K562 (cell line): ENCODE measurements around the gene KIF1A. TPM values are rescaled to one million over a fixed set of nuclear protein-coding genes. Genes with fewer than 3 reads are reported as not detected.

Source experiments
- CCNT2 ChIP-seq: IDR thresholded peaks from 2 replicates; pipeline ENCODE4 v1.6.1; 2011; ENCODE audit warnings: borderline replicate concordance, low read depth, mild to moderate bottlenecking, moderate library complexity, mixed read lengths, low read length; ENCODE audit not compliant: insufficient read length; ENCODE audit errors: extremely low read depth
- ETS2 ChIP-seq: IDR thresholded peaks from 2 replicates; pipeline ENCODE4 v1.6.1; 2016; ENCODE audit warnings: borderline replicate concordance, missing genetic modification characterization, mild to moderate bottlenecking, moderate library complexity, missing compliant biosample characterization; ENCODE audit not compliant: poor library complexity, severe bottlenecking
- EWSR1 ChIP-seq: fragments of 450-650 bp; IDR thresholded peaks from 2 replicates; pipeline ENCODE4 v1.6.1; 2018; ENCODE audit warnings: borderline replicate concordance, mild to moderate bottlenecking, low read depth, moderate library complexity; ENCODE audit not compliant: partially characterized antibody
- HNRNPK ChIP-seq: fragments of 200-400 bp; formaldehyde crosslinking; IDR thresholded peaks from one replicate; pipeline ENCODE4 v1.6.1; 2018; ENCODE audit warnings: mild to moderate bottlenecking, low read depth, low read length; ENCODE audit not compliant: poor library complexity, severe bottlenecking
- PKNOX1 ChIP-seq: fragments of 450-650 bp; IDR thresholded peaks from 2 replicates; pipeline ENCODE4 v1.6.1; 2016
- POLR2B ChIP-seq: fragments of 450-650 bp; IDR thresholded peaks from 2 replicates; pipeline ENCODE4 v1.6.1; 2018; ENCODE audit warnings: low read depth; ENCODE audit not compliant: partially characterized antibody
- SIX5 ChIP-seq, 2 experiments: IDR thresholded peaks; 2 replicates each; pipeline ENCODE4 v1.6.1; 2011; ENCODE audit warnings: low read length in 2 of 2, borderline replicate concordance in 1 of 2, low read depth in 1 of 2, mild to moderate bottlenecking in 1 of 2, moderate library complexity in 1 of 2; ENCODE audit not compliant: insufficient read depth in 1 of 2
- TAF9B ChIP-seq: fragments of 450-650 bp; IDR thresholded peaks from 2 replicates; pipeline ENCODE4 v1.6.1; 2018; ENCODE audit warnings: mild to moderate bottlenecking; ENCODE audit not compliant: partially characterized antibody
- ZBTB8A ChIP-seq: fragments of 450-650 bp; IDR thresholded peaks from 2 replicates; pipeline ENCODE4 v1.6.1; 2018; ENCODE audit warnings: mild to moderate bottlenecking, moderate library complexity; ENCODE audit not compliant: partially characterized antibody
- polyA plus RNA-seq, 8 experiments: library from polyadenylated mRNA; depleted of rRNA in 4 of 8; stranded (reverse) in 5 of 8; unstranded in 3 of 8; fragments of >200 nt; fragmentation: Nextera tagmentation in 2 of 8; fragmentation: Illumina TruSeq in 1 of 8; extraction: Ambion mirVana in 2 of 8; extraction: Trizol in 1 of 8; gene quantifications; 2 replicates each; pipeline versions ENCODE4 v1.2.1 to v1.2.3, GENCODE V29; 2011 to 2014; ENCODE audit warnings: inconsistent platforms in 1 of 8, missing spikeins in 1 of 8
- total RNA-seq, 7 experiments: library from RNA; depleted of rRNA in 6 of 7; stranded (reverse); fragments of >200 nt in 6 of 7; fragmentation: Illumina TruSeq in 2 of 7; extraction: Trizol in 2 of 7; gene quantifications; 2 replicates each; pipeline versions ENCODE4 v1.2.1 to v1.2.3, GENCODE V29; 2011 to 2021; ENCODE audit warnings: low replicate concordance in 1 of 7
- TF ChIP-seq, protein P1 (sequence below): sonication (generic); formaldehyde crosslinking; IDR thresholded peaks from 2 replicates; pipeline ENCODE4 v1.8.0; 2023; ENCODE audit warnings: mild to moderate bottlenecking, missing genetic modification reagents

Gene KIF1A
- total and polyA plus RNA-seq, 9 of the 15 experiments (the other 6 are each of a cell fraction or from before 2014, with no cell fraction given), result 0.07 to 1.4 (median 0.45) TPM; not detected in 2

- TF ChIP-seq, protein P1, sequence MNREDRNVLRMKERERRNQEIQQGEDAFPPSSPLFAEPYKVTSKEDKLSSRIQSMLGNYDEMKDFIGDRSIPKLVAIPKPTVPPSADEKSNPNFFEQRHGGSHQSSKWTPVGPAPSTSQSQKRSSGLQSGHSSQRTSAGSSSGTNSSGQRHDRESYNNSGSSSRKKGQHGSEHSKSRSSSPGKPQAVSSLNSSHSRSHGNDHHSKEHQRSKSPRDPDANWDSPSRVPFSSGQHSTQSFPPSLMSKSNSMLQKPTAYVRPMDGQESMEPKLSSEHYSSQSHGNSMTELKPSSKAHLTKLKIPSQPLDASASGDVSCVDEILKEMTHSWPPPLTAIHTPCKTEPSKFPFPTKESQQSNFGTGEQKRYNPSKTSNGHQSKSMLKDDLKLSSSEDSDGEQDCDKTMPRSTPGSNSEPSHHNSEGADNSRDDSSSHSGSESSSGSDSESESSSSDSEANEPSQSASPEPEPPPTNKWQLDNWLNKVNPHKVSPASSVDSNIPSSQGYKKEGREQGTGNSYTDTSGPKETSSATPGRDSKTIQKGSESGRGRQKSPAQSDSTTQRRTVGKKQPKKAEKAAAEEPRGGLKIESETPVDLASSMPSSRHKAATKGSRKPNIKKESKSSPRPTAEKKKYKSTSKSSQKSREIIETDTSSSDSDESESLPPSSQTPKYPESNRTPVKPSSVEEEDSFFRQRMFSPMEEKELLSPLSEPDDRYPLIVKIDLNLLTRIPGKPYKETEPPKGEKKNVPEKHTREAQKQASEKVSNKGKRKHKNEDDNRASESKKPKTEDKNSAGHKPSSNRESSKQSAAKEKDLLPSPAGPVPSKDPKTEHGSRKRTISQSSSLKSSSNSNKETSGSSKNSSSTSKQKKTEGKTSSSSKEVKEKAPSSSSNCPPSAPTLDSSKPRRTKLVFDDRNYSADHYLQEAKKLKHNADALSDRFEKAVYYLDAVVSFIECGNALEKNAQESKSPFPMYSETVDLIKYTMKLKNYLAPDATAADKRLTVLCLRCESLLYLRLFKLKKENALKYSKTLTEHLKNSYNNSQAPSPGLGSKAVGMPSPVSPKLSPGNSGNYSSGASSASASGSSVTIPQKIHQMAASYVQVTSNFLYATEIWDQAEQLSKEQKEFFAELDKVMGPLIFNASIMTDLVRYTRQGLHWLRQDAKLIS (CRISPR knock-in tag), result no peak
- TF ChIP-seq ZBTB8A, result no peak
- no peak for TF ChIP-seq TAF9B
- TF ChIP-seq PKNOX1, result no peak
- TF ChIP-seq CCNT2, result no peak
- no peak for TF ChIP-seq ETS2 (tag)
- no peak for TF ChIP-seq SIX5 (IDR thresholded peaks at IDR 0.05; ENCODE audit: borderline replicate concordance in 1 of 2, insufficient read depth in 1 of 2, low read depth in 1 of 2, low read length in 2 of 2)
- TF ChIP-seq EWSR1, result no peak
- TF ChIP-seq POLR2B, result no peak
- no peak for TF ChIP-seq HNRNPK
Measured at GRCh38 chr2:240734756-240735155, 85.3 kb downstream of the KIF1A start (continued).
